Osteoblast (primary cell): ENCODE measurements around the gene ATP1B3. TPM values are rescaled to one million over a fixed set of nuclear protein-coding genes. Genes with fewer than 3 reads are reported as not detected.

ENCODE experiments used
- DNase-seq: peaks from one replicate; pipeline ENCODE4 v3.0.0; 2011; ENCODE audit warnings: low spot score, mixed read lengths; ENCODE audit not compliant: insufficient read length; ENCODE audit errors: missing footprints
- H2AFZ ChIP-seq: 2 replicates; pipeline ENCODE4 v1.6.0; 2011; ENCODE audit warnings: mild to moderate bottlenecking, low read length
- H3K27ac ChIP-seq: 2 replicates; pipeline ENCODE4 v1.5.1; 2011; ENCODE audit warnings: mild to moderate bottlenecking, low read depth, low read length, moderate library complexity
- H3K27me3 ChIP-seq: 2 replicates; pipeline ENCODE4 v1.6.0; 2012; ENCODE audit warnings: mild to moderate bottlenecking, control low read depth, inconsistent platforms, low read length, moderate library complexity; ENCODE audit not compliant: insufficient read depth
- H3K36me3 ChIP-seq: 2 replicates; pipeline ENCODE4 v1.5.1; 2011; ENCODE audit warnings: mild to moderate bottlenecking, low read length, control low read depth, moderate library complexity; ENCODE audit not compliant: insufficient read depth
- H3K4me1 ChIP-seq: 2 replicates; pipeline ENCODE4 v1.5.1; 2011; ENCODE audit warnings: mild to moderate bottlenecking, low read length, control low read depth, moderate library complexity; ENCODE audit not compliant: insufficient read depth
- H3K4me2 ChIP-seq: 2 replicates; pipeline ENCODE4 v1.6.0; 2011; ENCODE audit warnings: mild to moderate bottlenecking, low read length; ENCODE audit not compliant: insufficient read depth
- H3K4me3 ChIP-seq: fragments of 200-600 bp; sonication (generic); 3 replicates; pipeline ENCODE4 v1.5.1; 2012; ENCODE audit warnings: mild to moderate bottlenecking, low read length, inconsistent platforms; ENCODE audit not compliant: insufficient read depth
- H3K79me2 ChIP-seq: 2 replicates; pipeline ENCODE4 v1.6.0; 2012; ENCODE audit warnings: mild to moderate bottlenecking, low read length, control low read depth, inconsistent platforms; ENCODE audit not compliant: insufficient read depth
- H3K9me3 ChIP-seq: 2 replicates; pipeline ENCODE4 v1.5.1; 2011; ENCODE audit warnings: low read depth, low read length, control low read depth
- H4K20me1 ChIP-seq: 2 replicates; pipeline ENCODE4 v1.6.0; 2012; ENCODE audit warnings: mild to moderate bottlenecking, low read length, control low read depth; ENCODE audit not compliant: insufficient read depth
- CTCF ChIP-seq: IDR thresholded peaks from 2 replicates; pipeline ENCODE4 v1.5.1; 2011; ENCODE audit warnings: mild to moderate bottlenecking, low read depth, low read length, moderate library complexity; ENCODE audit errors: extremely low read depth
- total RNA-seq: library from RNA; depleted of rRNA; stranded (reverse); fragments of >200 nt; gene quantifications from 2 replicates; pipeline ENCODE4 v1.2.3, GENCODE V29; 2012

ATP1B3 gene
- total RNA-seq, 1 donor = 37.3 TPM

GRCh38 chr3:141949972-141950371 is 73.5 kb downstream of the ATP1B3 start:
- Histone ChIP-seq H3K36me3 (no peaks in the 10 kb centered on the region), H4K20me1 (no peaks in the 10 kb centered on the region), H3K27ac (no peak overlapping the region), H3K9me3 (no peaks in the 10 kb centered on the region), H3K4me1 (peaks cover 7% of the 10 kb centered on the region), H2AFZ (no peak overlapping the region), H3K79me2 (no peaks in the 10 kb centered on the region), H3K27me3 (no peaks in the 10 kb centered on the region), H3K4me3 (no peak overlapping the region), H3K4me2 (no peak overlapping the region)
- no peak for DNase-seq
- no peak for TF ChIP-seq CTCF

DNA sequence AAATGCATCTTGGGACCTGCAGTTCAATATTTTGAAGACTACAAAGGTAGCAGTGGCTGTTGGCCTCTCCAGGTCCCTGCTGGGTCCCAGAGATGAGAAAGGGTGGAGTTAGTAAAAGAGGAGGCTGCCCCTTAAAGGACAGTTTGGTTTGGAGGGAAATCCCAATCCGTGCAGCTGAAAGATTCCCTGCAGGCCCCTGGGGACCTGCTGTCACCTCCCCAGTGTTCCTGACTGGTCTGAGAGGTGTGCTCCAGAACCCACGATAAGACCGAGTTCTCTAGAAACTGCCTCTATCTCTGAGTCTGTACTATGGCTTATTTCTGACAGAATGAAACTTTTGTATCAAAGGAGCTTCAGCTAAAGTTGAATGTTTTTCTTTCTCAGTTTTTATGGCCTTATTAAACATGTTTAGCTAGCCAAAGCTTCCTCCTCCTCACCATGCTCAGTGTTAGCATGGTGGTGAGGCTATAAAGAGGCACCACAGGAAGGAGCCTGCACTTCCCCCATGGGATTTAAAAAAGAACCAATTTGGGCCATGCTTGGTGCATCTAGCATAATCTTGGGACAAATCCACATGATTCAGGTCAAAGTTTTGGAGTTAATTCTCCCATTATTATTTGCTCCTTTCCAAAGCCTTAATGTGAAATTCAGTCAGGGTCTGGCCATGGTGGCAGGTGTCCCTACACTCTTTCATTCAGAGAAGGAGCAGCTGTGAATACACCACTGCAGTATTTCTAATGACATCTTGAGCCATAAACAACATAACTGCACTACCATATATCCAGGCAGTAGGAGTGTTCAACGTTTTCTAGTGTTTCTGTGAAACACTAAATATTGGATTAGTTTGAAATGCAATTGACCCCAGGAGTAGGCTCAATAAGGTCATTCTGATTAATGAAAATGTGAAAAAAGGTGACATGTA is 74.4 kb downstream of the ATP1B3 start:
- Histone ChIP-seq H2AFZ (no peak overlapping the region), H3K4me1 (peaks cover 9% of the 10 kb centered on the region), H3K9me3 (no peaks in the 10 kb centered on the region), H3K4me3 (no peak overlapping the region), H3K4me2 (no peak overlapping the region), H3K79me2 (no peaks in the 10 kb centered on the region), H3K27ac (no peak overlapping the region), H4K20me1 (no peaks in the 10 kb centered on the region), H3K36me3 (no peaks in the 10 kb centered on the region), H3K27me3 (no peaks in the 10 kb centered on the region)
- DNase-seq = no peak
- no peak for TF ChIP-seq CTCF

DNA sequence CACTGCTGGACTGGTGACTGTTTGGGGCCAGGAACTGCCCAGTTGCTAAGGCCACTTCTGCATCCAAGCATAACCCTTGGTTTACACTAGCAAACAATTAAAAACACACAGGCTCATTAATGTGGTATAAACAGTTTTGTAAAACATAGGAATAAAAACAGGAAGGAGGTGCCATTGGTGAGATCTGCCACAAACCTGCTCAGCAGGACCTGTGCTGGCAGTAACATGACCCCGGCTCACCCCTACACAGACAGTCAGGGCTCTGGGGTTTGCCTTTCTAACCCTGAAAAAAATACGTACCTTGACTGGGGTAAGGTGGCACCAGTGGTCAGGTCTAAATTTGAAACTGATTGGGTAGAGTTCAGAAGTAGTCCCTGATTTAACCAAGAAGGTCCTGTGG is 76.2 kb downstream of the ATP1B3 start:
- no peaks in the 10 kb centered on the region for H3K36me3 ChIP-seq
- TF ChIP-seq CTCF = no peak
- H3K4me1 ChIP-seq = peaks cover 9% of the 10 kb centered on the region
- no peak overlapping the region for H3K4me3 ChIP-seq
- H3K4me2 ChIP-seq = no peak overlapping the region
- H2AFZ ChIP-seq = no peak overlapping the region
- no peak overlapping the region for H3K27ac ChIP-seq
- no peaks in the 10 kb centered on the region for H4K20me1 ChIP-seq
- no peaks in the 10 kb centered on the region for H3K9me3 ChIP-seq
- DNase-seq = no peak
- no peaks in the 10 kb centered on the region for H3K79me2 ChIP-seq
- H3K27me3 ChIP-seq = no peaks in the 10 kb centered on the region

DNA sequence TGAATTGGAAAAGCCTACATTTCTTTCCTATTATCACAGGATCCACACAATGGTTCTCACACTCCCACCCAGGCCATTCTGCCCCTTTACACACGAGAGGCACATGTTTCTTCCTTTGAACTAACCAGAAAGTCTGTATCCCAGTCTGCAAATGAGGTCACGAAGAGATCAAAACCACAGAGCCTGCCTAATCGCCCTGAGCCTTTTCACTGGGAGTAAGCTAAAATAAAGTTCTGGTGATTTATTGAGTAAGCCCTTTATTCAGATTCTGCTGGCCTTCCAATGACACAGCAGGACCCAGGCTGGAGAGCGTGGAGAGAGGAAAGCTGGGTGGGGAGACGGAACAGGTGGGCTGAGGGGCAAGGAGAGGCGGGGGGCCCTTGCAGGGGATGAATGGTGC is 78.7 kb downstream of the ATP1B3 start:
- no peak overlapping the region for H3K4me3 ChIP-seq
- H4K20me1 ChIP-seq = no peaks in the 10 kb centered on the region
- no peak overlapping the region for H3K27ac ChIP-seq
- H3K79me2 ChIP-seq = no peaks in the 10 kb centered on the region
- H3K36me3 ChIP-seq = no peaks in the 10 kb centered on the region
- H3K9me3 ChIP-seq = no peaks in the 10 kb centered on the region
- H2AFZ ChIP-seq = peak overlapping the region; percentile 17
- DNase-seq = no peak
- H3K4me1 ChIP-seq = peaks cover 20% of the 10 kb centered on the region
- no peak for TF ChIP-seq CTCF
- H3K27me3 ChIP-seq = no peaks in the 10 kb centered on the region
- H3K4me2 ChIP-seq = peak overlapping the region; percentile 34
